Naive thymus-derived CD4-positive, alpha-beta T cell (primary cell): ENCODE measurements around the gene CACNB4. TPM values are rescaled to one million over a fixed set of nuclear protein-coding genes. Genes with fewer than 3 reads are reported as not detected.

Source experiments
- ATAC-seq: fragments of 150-1000 bp; cut with Tn5 transposase; 2 replicates; pipeline ENCODE4 v1.10.0; 2021; ENCODE audit warnings: mild to moderate bottlenecking, moderate library complexity
- CTCF ChIA-PET: fragments of 350-600 bp; sonication (Branson Sonifier 250); formaldehyde crosslinking; loops from one replicate; lab custom pipeline; 2021; ENCODE audit warnings: antibody characterized with exemption; lab: Charles Lee
- POLR2A ChIA-PET: fragments of 350-600 bp; sonication (Branson Sonifier 250); formaldehyde crosslinking; loops from one replicate; lab custom pipeline; 2021; ENCODE audit warnings: antibody characterized with exemption, inconsistent platforms; lab: Charles Lee
- DNase-seq, 9 donors: peaks; one replicate each; pipeline versions ENCODE4 v3.0.0 to v3.0.0-alpha.2; 2020 to 2022; ENCODE audit warnings: mixed read lengths in 1 of 9
- H3K27ac ChIP-seq: one replicate; pipeline ENCODE4 v1.7.0; 2013; ENCODE audit warnings: mild to moderate bottlenecking, low read depth, low read length, moderate library complexity
- H3K27me3 ChIP-seq, 2 donors: one replicate each; pipeline ENCODE4 v1.7.0; 2013; ENCODE audit warnings: low read length in 2 of 2, mild to moderate bottlenecking in 2 of 2, moderate library complexity in 2 of 2; ENCODE audit not compliant: control insufficient read depth in 2 of 2, insufficient read depth in 2 of 2
- H3K36me3 ChIP-seq, 3 experiments: 1 replicate in 2 of 3; 2 replicates in 1 of 3; pipeline ENCODE4 v1.7.0; 2013; ENCODE audit warnings: low read length in 3 of 3, mild to moderate bottlenecking in 3 of 3, moderate library complexity in 1 of 3; ENCODE audit not compliant: insufficient read depth in 3 of 3, control insufficient read depth in 2 of 3
- H3K4me1 ChIP-seq, 2 donors: one replicate each; pipeline ENCODE4 v1.7.0; 2013; ENCODE audit warnings: low read length in 2 of 2, mild to moderate bottlenecking in 2 of 2, moderate library complexity in 1 of 2; ENCODE audit not compliant: control insufficient read depth in 2 of 2, insufficient read depth in 2 of 2
- H3K4me3 ChIP-seq: 2 replicates; pipeline ENCODE4 v1.7.0; 2013; ENCODE audit warnings: mild to moderate bottlenecking, low read length
- H3K9me3 ChIP-seq, 3 experiments: 1 replicate in 2 of 3; 2 replicates in 1 of 3; pipeline ENCODE4 v1.7.0; 2013; ENCODE audit warnings: low read length in 3 of 3; ENCODE audit not compliant: control insufficient read depth in 2 of 3
- H3K27ac Mint-ChIP-seq, 9 donors: one replicate each; pipeline ENCODE4 v1.8.0; 2020 to 2022; ENCODE audit warnings: mixed read lengths in 9 of 9, mild to moderate bottlenecking in 8 of 9, moderate library complexity in 5 of 9, inconsistent platforms in 2 of 9
- H3K27me3 Mint-ChIP-seq, 5 donors: one replicate each; pipeline ENCODE4 v1.8.0; 2021 to 2022; ENCODE audit warnings: mixed read lengths in 5 of 5, mild to moderate bottlenecking in 1 of 5
- H3K36me3 Mint-ChIP-seq, 5 donors: one replicate each; pipeline ENCODE4 v1.8.0; 2020 to 2022; ENCODE audit warnings: mixed read lengths in 5 of 5, mild to moderate bottlenecking in 3 of 5, inconsistent platforms in 1 of 5
- H3K4me1 Mint-ChIP-seq, 7 donors: one replicate each; pipeline ENCODE4 v1.8.0; 2020 to 2022; ENCODE audit warnings: mixed read lengths in 7 of 7, mild to moderate bottlenecking in 3 of 7, inconsistent platforms in 1 of 7
- H3K4me3 Mint-ChIP-seq, 10 donors: one replicate each; pipeline ENCODE4 v1.8.0; 2020 to 2022; ENCODE audit warnings: mild to moderate bottlenecking in 10 of 10, mixed read lengths in 10 of 10, moderate library complexity in 6 of 10, inconsistent platforms in 2 of 10
- H3K9me3 Mint-ChIP-seq, 11 donors: one replicate each; pipeline ENCODE4 v1.8.0; 2020 to 2022; ENCODE audit warnings: mixed read lengths in 11 of 11, mild to moderate bottlenecking in 4 of 11, inconsistent platforms in 1 of 11, moderate library complexity in 1 of 11
- intact Hi-C, 2 donors: fragments of 100-400 bp; cut with micrococcal nuclease; formaldehyde crosslinking; loops; one replicate each; pipeline ENCODE4 v1.15.1; 2023
- polyA plus RNA-seq, 2 donors: library from polyadenylated mRNA; unstranded; fragments of 300-500 nt; fragmentation: Illumina TruSeq; gene quantifications; one replicate each; pipeline ENCODE4 v1.2.3, GENCODE V29; 2021
- total RNA-seq, 6 experiments: library from RNA in 5 of 6; stranded (reverse) in 5 of 6; gene quantifications; 1 replicate in 5 of 6; 2 replicates in 1 of 6; pipeline ENCODE4 v1.2.3 and lab custom pipeline; 2021 to 2026

CACNB4 gene
- total and polyA plus RNA-seq, 7 experiments from 2014 or later = 0.16 to 2.5 (median 0.42) TPM; not detected in 2

DNA sequence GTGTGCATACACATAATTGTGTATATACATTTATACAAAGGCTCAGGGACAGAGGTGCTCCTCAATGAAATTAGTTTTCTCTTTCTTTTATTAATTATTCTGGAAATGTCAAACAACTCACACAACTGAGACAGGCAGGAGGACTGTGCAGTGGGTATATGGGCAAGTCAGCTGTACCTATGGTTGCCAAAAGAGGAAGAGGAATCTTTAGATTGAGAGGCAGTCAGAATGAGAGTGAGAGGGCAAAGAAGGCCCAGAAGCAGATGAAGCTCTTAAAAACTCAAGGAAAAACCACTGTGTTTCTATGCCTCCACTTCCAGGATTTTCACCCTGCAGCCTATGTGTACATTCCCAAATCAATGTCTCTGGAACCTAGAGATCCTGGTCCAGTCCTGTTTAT is 79.1 kb downstream of the CACNB4 start:
- no peak overlapping the region for H3K4me3 ChIP-seq
- H3K4me1 ChIP-seq = no peaks in the 10 kb centered on the region
- POLR2A ChIA-PET = no interaction called here
- intact Hi-C loops = loop anchor here (10.0 kb wide), 3 partner anchors 195 to 755 kb away; partner anchors contain the start of genes ARL5A (in 1 of the 2) and RBM43 (in 1 of the 2)
- no peaks in the 10 kb centered on the region for H3K27me3 ChIP-seq
- no peaks in the 10 kb centered on the region for H3K36me3 ChIP-seq
- no peak overlapping the region for H3K27ac Mint-ChIP-seq
- H3K27ac ChIP-seq = no peak overlapping the region
- ATAC-seq (no peak), DNase-seq (no peak)
- peaks cover 0 to 29% (median 4%) of the 10 kb centered on the region in 5 donors for H3K27me3 Mint-ChIP-seq
- no peaks in the 10 kb centered on the region for H3K36me3 Mint-ChIP-seq
- no peak overlapping the region for H3K4me3 Mint-ChIP-seq
- no peaks in the 10 kb centered on the region for H3K4me1 Mint-ChIP-seq
- CTCF ChIA-PET = no interaction called here
- no peaks in the 10 kb centered on the region for H3K9me3 ChIP-seq
- no peaks in the 10 kb centered on the region for H3K9me3 Mint-ChIP-seq

GRCh38 chr2:152016181-152017120 is 82.4 kb downstream of the CACNB4 start:
- Histone ChIP-seq H3K4me3 (no peak overlapping the region), H3K4me1 (no peaks in the 10 kb centered on the region), H3K27me3 (no peaks in the 10 kb centered on the region), H3K27ac (no peak overlapping the region), H3K9me3 (no peaks in the 10 kb centered on the region), H3K36me3 (no peaks in the 10 kb centered on the region)
- no peaks in the 10 kb centered on the region for H3K9me3 Mint-ChIP-seq
- peaks cover 8 to 17% (median 10%) of the 10 kb centered on the region in 5 donors for H3K27me3 Mint-ChIP-seq
- H3K36me3 Mint-ChIP-seq = no peaks in the 10 kb centered on the region
- H3K27ac Mint-ChIP-seq = no peak overlapping the region
- POLR2A ChIA-PET = no interaction called here
- DNase-seq (no peak), ATAC-seq (no peak)
- no peak overlapping the region for H3K4me3 Mint-ChIP-seq
- intact Hi-C loops = no loop called here
- no peaks in the 10 kb centered on the region for H3K4me1 Mint-ChIP-seq
- CTCF ChIA-PET = interaction anchor here (0.6 kb wide), 1 partner anchor 477 kb away, joined by 5 read pairs; no protein-coding TSS in a partner anchor

- no peak overlapping the region for H3K4me3 ChIP-seq
- DNase-seq (no peak), ATAC-seq (no peak)
- H3K36me3 ChIP-seq = no peaks in the 10 kb centered on the region
- H3K36me3 Mint-ChIP-seq = no peaks in the 10 kb centered on the region
- intact Hi-C loops = no loop called here
- H3K4me1 Mint-ChIP-seq = no peaks in the 10 kb centered on the region
- H3K4me1 ChIP-seq = no peaks in the 10 kb centered on the region
- CTCF ChIA-PET = no interaction called here
- POLR2A ChIA-PET = no interaction called here
- H3K27ac Mint-ChIP-seq = no peak overlapping the region
- H3K4me3 Mint-ChIP-seq = no peak overlapping the region
- H3K9me3 ChIP-seq = no peaks in the 10 kb centered on the region
- no peaks in the 10 kb centered on the region for H3K27me3 ChIP-seq
- H3K9me3 Mint-ChIP-seq = no peaks in the 10 kb centered on the region
- H3K27ac ChIP-seq = no peak overlapping the region
- H3K27me3 Mint-ChIP-seq = peaks cover 9 to 21% (median 15%) of the 10 kb centered on the region in 5 donors
Observed at GRCh38 chr2:152015552-152015951, 83.3 kb downstream of the CACNB4 start.

- POLR2A ChIA-PET = no interaction called here
- CTCF ChIA-PET = interaction anchor here (0.6 to 1.3 kb wide), 2 partner anchors 13 to 150 kb away, joined by 3 to 5 read pairs; no protein-coding TSS in a partner anchor
- H3K36me3 Mint-ChIP-seq = no peaks in the 10 kb centered on the region
- no peaks in the 10 kb centered on the region for H3K4me1 Mint-ChIP-seq
- H3K27ac Mint-ChIP-seq = no peak overlapping the region
- no peak overlapping the region for H3K4me3 Mint-ChIP-seq
- H3K27ac ChIP-seq = no peak overlapping the region
- no peaks in the 10 kb centered on the region for H3K4me1 ChIP-seq
- H3K9me3 Mint-ChIP-seq = no peaks in the 10 kb centered on the region
- no peaks in the 10 kb centered on the region for H3K27me3 ChIP-seq
- H3K4me3 ChIP-seq = no peak overlapping the region
- DNase-seq (no peak), ATAC-seq (no peak)
- H3K36me3 ChIP-seq = no peaks in the 10 kb centered on the region
- intact Hi-C loops = no loop called here
- no peaks in the 10 kb centered on the region for H3K9me3 ChIP-seq
- peaks cover 5 to 13% (median 10%) of the 10 kb centered on the region in 5 donors for H3K27me3 Mint-ChIP-seq
Observed at GRCh38 chr2:152012697-152013096, 86.1 kb downstream of the CACNB4 start.

- no peaks in the 10 kb centered on the region for H3K36me3 ChIP-seq
- H3K4me3 ChIP-seq = no peak overlapping the region
- peaks cover 5 to 13% (median 9%) of the 10 kb centered on the region in 5 donors for H3K27me3 Mint-ChIP-seq
- DNase-seq (no peak), ATAC-seq (no peak)
- H3K9me3 Mint-ChIP-seq = no peaks in the 10 kb centered on the region
- no peaks in the 10 kb centered on the region for H3K4me1 ChIP-seq
- H3K27ac ChIP-seq = no peak overlapping the region
- H3K4me3 Mint-ChIP-seq = no peak overlapping the region
- intact Hi-C loops = no loop called here
- ChIA-PET POLR2A (no interaction called here), CTCF (no interaction called here)
- no peaks in the 10 kb centered on the region for H3K27me3 ChIP-seq
- H3K27ac Mint-ChIP-seq = no peak overlapping the region
- H3K36me3 Mint-ChIP-seq = no peaks in the 10 kb centered on the region
- no peaks in the 10 kb centered on the region for H3K9me3 ChIP-seq
- H3K4me1 Mint-ChIP-seq = no peaks in the 10 kb centered on the region
Observed at GRCh38 chr2:152011724-152012123, 87.1 kb downstream of the CACNB4 start.

DNA sequence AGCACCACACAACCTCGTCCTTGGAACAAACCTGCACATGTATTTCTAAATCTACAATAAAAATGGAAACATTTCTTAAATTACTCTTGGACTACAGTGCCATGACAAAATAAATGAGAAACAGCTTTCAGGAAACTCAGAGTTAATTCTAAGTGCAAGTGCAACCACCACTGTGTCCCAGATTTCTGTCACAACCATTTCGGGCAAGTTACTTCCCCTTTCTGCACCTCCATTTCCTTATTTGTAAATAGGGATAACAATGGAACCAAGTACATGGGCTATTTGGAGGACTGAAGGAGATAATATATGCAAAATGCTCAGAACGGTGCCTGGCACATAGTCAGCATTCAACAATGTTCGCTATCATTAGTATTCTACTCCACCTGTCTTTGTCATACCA is 93.2 kb downstream of the CACNB4 start:
- POLR2A ChIA-PET = no interaction called here
- Mint-ChIP-seq H3K4me1 (peaks cover 5 to 7% (median 7%) of the 10 kb centered on the region in 7 donors), H3K9me3 (no peaks in the 10 kb centered on the region), H3K36me3 (no peaks in the 10 kb centered on the region), H3K27me3 (peaks cover 0 to 6% (median 0%) of the 10 kb centered on the region in 5 donors), H3K27ac (no peak overlapping the region), H3K4me3 (no peak overlapping the region)
- ATAC-seq (no peak), DNase-seq (no peak)
- CTCF ChIA-PET = no interaction called here
- Histone ChIP-seq H3K36me3 (no peaks in the 10 kb centered on the region), H3K9me3 (no peaks in the 10 kb centered on the region), H3K27ac (no peak overlapping the region), H3K27me3 (no peaks in the 10 kb centered on the region), H3K4me3 (no peak overlapping the region), H3K4me1 (peaks cover 0 to 5% of the 10 kb centered on the region in 2 donors)
- intact Hi-C loops = no loop called here
